Lung (tissue), 12 donors: ENCODE measurements around the gene STAT3. TPM values are rescaled to one million over a fixed set of nuclear protein-coding genes. Genes with fewer than 3 reads are reported as not detected.
"Not testable (repeated sequence)": the region's sequence is repeated elsewhere in the genome, so short reads cannot be mapped to it uniquely, and the experiment has no call there.

ENCODE experiments used
- ATAC-seq: fragments of 200-7000 bp; cut with Tn5 transposase; one replicate; pipeline ENCODE4 v1.9.1; 2020; ENCODE audit warnings: moderate number of reproducible peaks; ENCODE audit not compliant: insufficient read depth, low FRiP score
- DNase-seq, 3 donors: peaks; one replicate each; pipeline ENCODE4 v3.0.0-alpha.2; 2013 to 2017
- H3K27ac ChIP-seq, 2 donors: one replicate each; pipeline ENCODE4 v1.5.1; 2013; ENCODE audit warnings: mild to moderate bottlenecking in 2 of 2, moderate library complexity in 2 of 2, control low read depth in 1 of 2, inconsistent platforms in 1 of 2, low read depth in 1 of 2, low read length in 1 of 2
- H3K27me3 ChIP-seq, 3 donors: one replicate each; pipeline ENCODE4 v1.5.1; 2013; ENCODE audit warnings: low read length in 2 of 3; ENCODE audit not compliant: control insufficient read depth in 3 of 3, insufficient read depth in 3 of 3
- H3K36me3 ChIP-seq, 4 donors: one replicate each; pipeline ENCODE4 v1.5.1; 2013; ENCODE audit warnings: low read length in 4 of 4, mild to moderate bottlenecking in 1 of 4, moderate library complexity in 1 of 4; ENCODE audit not compliant: control insufficient read depth in 4 of 4, insufficient read depth in 4 of 4
- H3K4me1 ChIP-seq, 5 donors: one replicate each; pipeline ENCODE4 v1.5.1; 2013; ENCODE audit warnings: low read length in 5 of 5, mild to moderate bottlenecking in 2 of 5, moderate library complexity in 1 of 5; ENCODE audit not compliant: control insufficient read depth in 5 of 5, insufficient read depth in 5 of 5
- H3K4me3 ChIP-seq: one replicate; pipeline ENCODE4 v1.5.1; 2013; ENCODE audit warnings: mild to moderate bottlenecking, control low read depth, moderate library complexity
- H3K9ac ChIP-seq, 2 donors: one replicate each; pipeline ENCODE4 v1.5.1; 2013; ENCODE audit warnings: low read length in 2 of 2, control low read depth in 1 of 2; ENCODE audit not compliant: insufficient read depth in 1 of 2
- H3K9me3 ChIP-seq, 4 donors: one replicate each; pipeline ENCODE4 v1.5.1; 2013; ENCODE audit warnings: low read length in 3 of 4, mild to moderate bottlenecking in 1 of 4, moderate library complexity in 1 of 4; ENCODE audit not compliant: control insufficient read depth in 4 of 4, insufficient read depth in 3 of 4
- CTCF ChIP-seq: IDR thresholded peaks from 2 replicates; pipeline ENCODE4 v1.5.1; 2012; ENCODE audit warnings: mild to moderate bottlenecking; ENCODE audit errors: control extremely low read depth, extremely low read depth
- WGBS, 2 donors: extraction: QIAGEN DNeasy Blood & Tissue Kit; methylation state at CpG; one replicate each; pipeline ENCODE4 v1.1.7; 2013; 5-methylcytosine and 5-hydroxymethylcytosine counted together
- polyA plus RNA-seq, 2 donors: library from polyadenylated mRNA; stranded (reverse); fragments of 200-250 nt; gene quantifications; one replicate each; pipeline ENCODE4 v1.2.1, GENCODE V29; 2013
- total RNA-seq, 2 donors: library from RNA; depleted of rRNA in 1 of 2; stranded (reverse); fragments of >200 nt in 1 of 2; gene quantifications; one replicate each; pipeline ENCODE4 v1.2.1, GENCODE V29; 2014 to 2021
- donor health status: control.
- donor health status: control.
- donor health status: Bipolar disorder and iron deficiency.
- donor health status: healthy.
- donor health status: DM: yes; HTN: yes; CAD: no.

STAT3 gene
- total and polyA plus RNA-seq, 4 donors, result 69.9 to 297 (median 239) TPM

- H3K27me3 ChIP-seq, result no peaks in the 10 kb centered on the region
- peaks cover 0 to 1% (median 0%) of the 10 kb centered on the region in 5 donors for H3K4me1 ChIP-seq
- H3K9ac ChIP-seq, result no peak overlapping the region
- TF ChIP-seq CTCF, result no peak
- WGBS, 2 donors, result 82 to 92% methylated on average over 4 of the region's 4 CpGs
- H3K36me3 ChIP-seq, result no peaks in the 10 kb centered on the region
- ATAC-seq, result no peak
- H3K4me3 ChIP-seq, result no peak overlapping the region
- DNase-seq, result no peak
- no peaks in the 10 kb centered on the region for H3K9me3 ChIP-seq
- no peak overlapping the region for H3K27ac ChIP-seq
Measured at GRCh38 chr17:42394838-42395237, 6.6 kb upstream of the STAT3 start.

GRCh38 chr17:42392692-42393415 lies 4.6 kb upstream of the STAT3 start:
- H3K27ac ChIP-seq, result no peak overlapping the region
- peaks cover 0 to 2% (median 0%) of the 10 kb centered on the region in 4 donors for H3K36me3 ChIP-seq
- H3K9me3 ChIP-seq, result no peaks in the 10 kb centered on the region
- TF ChIP-seq CTCF, result no peak
- H3K9ac ChIP-seq, result no peak overlapping the region
- ATAC-seq (no peak), DNase-seq (no peak)
- WGBS, 2 donors, result 80 to 81% methylated on average over 4 of the region's 4 CpGs
- H3K27me3 ChIP-seq, result no peaks in the 10 kb centered on the region
- peaks cover 0 to 5% (median 0%) of the 10 kb centered on the region in 5 donors for H3K4me1 ChIP-seq
- H3K4me3 ChIP-seq, result no peak overlapping the region

- not testable (repeated sequence) for H3K36me3 ChIP-seq, ATAC-seq, H3K27me3 ChIP-seq, H3K27ac ChIP-seq, H3K9me3 ChIP-seq, H3K9ac ChIP-seq, DNase-seq, H3K4me3 ChIP-seq
- 85 to 94% methylated on average over 8 of the region's 8 CpGs for WGBS, 2 donors
- peaks cover 0 to 11% (median 8%) of the 10 kb centered on the region in 5 donors for H3K4me1 ChIP-seq
Measured at GRCh38 chr17:42391439-42391838, 3.2 kb upstream of the STAT3 start.

- 97 to 98% methylated on average over 5 of the region's 5 CpGs for WGBS, 2 donors
- DNase-seq, result no peak
- TF ChIP-seq CTCF, result no peak
Measured at GRCh38 chr17:42389899-42390298, 1.7 kb upstream of the STAT3 start.

More at GRCh38 chr17:42389899-42390298, 1.7 kb upstream of the STAT3 start:
- no peak overlapping the region for H3K9ac ChIP-seq
- H3K9me3 ChIP-seq, result no peaks in the 10 kb centered on the region
- peaks cover 0 to 4% (median 0%) of the 10 kb centered on the region in 4 donors for H3K36me3 ChIP-seq
- H3K27me3 ChIP-seq, result no peaks in the 10 kb centered on the region
- ATAC-seq, result no peak
- peak overlapping the region in 1 of 2 donors; percentile 8 for H3K27ac ChIP-seq
- peaks cover 1 to 14% (median 10%) of the 10 kb centered on the region in 5 donors for H3K4me1 ChIP-seq
- no peak overlapping the region for H3K4me3 ChIP-seq
